HCT116 (cell line): ENCODE results near the gene BCO2.

Source experiments
- CBX3 ChIP-seq: IDR thresholded peaks from 2 replicates; pipeline ENCODE4 v1.6.1; 2012; ENCODE audit warnings: low read depth
- CEBPB ChIP-seq: IDR thresholded peaks from 2 replicates; pipeline ENCODE4 v1.6.1; 2012; ENCODE audit warnings: low read depth
- CTCF ChIP-seq, 3 experiments: fragments of 200-600 bp in 1 of 3; sonication (generic) in 1 of 3; IDR thresholded peaks in 2 of 3; conservative IDR thresholded peaks in 1 of 3; 2 replicates each; pipeline ENCODE4 v1.5.1; 2012 to 2017; ENCODE audit warnings: low read depth in 2 of 3, low read length in 2 of 3, antibody characterized with exemption in 1 of 3, borderline replicate concordance in 1 of 3, control low read depth in 1 of 3, mild to moderate bottlenecking in 1 of 3, mixed read lengths in 1 of 3, mixed run types in 1 of 3, moderate library complexity in 1 of 3; ENCODE audit not compliant: insufficient read depth in 1 of 3
- ELF1 ChIP-seq: IDR thresholded peaks from 2 replicates; pipeline ENCODE4 v1.6.1; 2012; ENCODE audit warnings: low read depth, borderline replicate concordance
- EZH2 ChIP-seq: fragments of 200-600 bp; sonication (generic); IDR thresholded peaks from 2 replicates; pipeline ENCODE4 v1.6.1; 2017; ENCODE audit warnings: antibody characterized with exemption, mixed run types
- FOSL1 ChIP-seq: IDR thresholded peaks from 2 replicates; pipeline ENCODE4 v1.6.1; 2012; ENCODE audit warnings: low read depth
- MAX ChIP-seq: IDR thresholded peaks from 2 replicates; pipeline ENCODE4 v1.6.1; 2012
- POLR2A ChIP-seq: IDR thresholded peaks from 2 replicates; pipeline ENCODE4 v1.7.0; 2011; ENCODE audit warnings: borderline replicate concordance; ENCODE audit not compliant: insufficient read depth, insufficient read length; ENCODE audit errors: extremely low read depth
- POLR2AphosphoS5 ChIP-seq: IDR thresholded peaks from 2 replicates; pipeline ENCODE4 v1.6.1; 2011; ENCODE audit warnings: mild to moderate bottlenecking, low read depth, low read length, moderate library complexity
- REST ChIP-seq: IDR thresholded peaks from 2 replicates; pipeline ENCODE4 v1.6.1; 2012; ENCODE audit warnings: low read depth
- SIN3A ChIP-seq: IDR thresholded peaks from 2 replicates; pipeline ENCODE4 v1.6.1; 2012; ENCODE audit warnings: low read depth
- YY1 ChIP-seq: IDR thresholded peaks from 2 replicates; pipeline ENCODE4 v1.6.1; 2011; ENCODE audit warnings: low read length, low read depth, moderate library complexity, mild to moderate bottlenecking; ENCODE audit not compliant: insufficient replicate concordance; ENCODE audit errors: extremely low read depth

- TF ChIP-seq POLR2A = peak; percentile 85
- no peak for TF ChIP-seq REST
- no peak; the same call in 1 of the 2 replicates for TF ChIP-seq SIN3A
- no peak for TF ChIP-seq YY1
- no peak for TF ChIP-seq CTCF (IDR thresholded peaks at IDR 0.05 in 2 of 3, conservative IDR thresholded peaks at IDR 0.05 in 1 of 3; ENCODE audit: borderline replicate concordance in 1 of 3, insufficient read depth in 1 of 3, low read depth in 2 of 3, low read length in 2 of 3)
- peak; percentile 21; the same call in 1 of the 2 replicates for TF ChIP-seq ELF1
- peak; percentile 95 for TF ChIP-seq POLR2AphosphoS5
- TF ChIP-seq MAX = no peak
- TF ChIP-seq FOSL1 = no peak
- no peak for TF ChIP-seq EZH2
- no peak for TF ChIP-seq CEBPB
- TF ChIP-seq CBX3 = no peak
Observed at GRCh38 chr11:112226062-112226830, 50.9 kb downstream of the BCO2 start, which contains the start of gene PTS.
